GM12892 (cell line): ENCODE data around the gene EPN1.
A peak's percentile ranks its signal among the peaks of the same experiment; 100 is the strongest.

ENCODE experiments used
- DNase-seq: peaks from one replicate; pipeline ENCODE4 v3.0.0; 2011; ENCODE audit not compliant: insufficient read length
- FAIRE-seq: peaks from 2 replicates; lab custom pipeline; 2011; peaks lifted over from hg19 to GRCh38; lab: Jason Lieb, UNC
- POLR2A ChIP-seq: IDR thresholded peaks from 2 replicates; pipeline ENCODE4 v1.6.1; 2011; ENCODE audit warnings: low read depth, low read length, control low read depth
- POLR2AphosphoS5 ChIP-seq: IDR thresholded peaks from 2 replicates; pipeline ENCODE4 v1.6.1; 2011; ENCODE audit warnings: low read depth, low read length, control low read depth
- TAF1 ChIP-seq: IDR thresholded peaks from 2 replicates; pipeline ENCODE4 v1.6.1; 2011; ENCODE audit warnings: low read depth, mild to moderate bottlenecking, control low read depth, low read length, borderline replicate concordance

The EPN1 gene

DNA sequence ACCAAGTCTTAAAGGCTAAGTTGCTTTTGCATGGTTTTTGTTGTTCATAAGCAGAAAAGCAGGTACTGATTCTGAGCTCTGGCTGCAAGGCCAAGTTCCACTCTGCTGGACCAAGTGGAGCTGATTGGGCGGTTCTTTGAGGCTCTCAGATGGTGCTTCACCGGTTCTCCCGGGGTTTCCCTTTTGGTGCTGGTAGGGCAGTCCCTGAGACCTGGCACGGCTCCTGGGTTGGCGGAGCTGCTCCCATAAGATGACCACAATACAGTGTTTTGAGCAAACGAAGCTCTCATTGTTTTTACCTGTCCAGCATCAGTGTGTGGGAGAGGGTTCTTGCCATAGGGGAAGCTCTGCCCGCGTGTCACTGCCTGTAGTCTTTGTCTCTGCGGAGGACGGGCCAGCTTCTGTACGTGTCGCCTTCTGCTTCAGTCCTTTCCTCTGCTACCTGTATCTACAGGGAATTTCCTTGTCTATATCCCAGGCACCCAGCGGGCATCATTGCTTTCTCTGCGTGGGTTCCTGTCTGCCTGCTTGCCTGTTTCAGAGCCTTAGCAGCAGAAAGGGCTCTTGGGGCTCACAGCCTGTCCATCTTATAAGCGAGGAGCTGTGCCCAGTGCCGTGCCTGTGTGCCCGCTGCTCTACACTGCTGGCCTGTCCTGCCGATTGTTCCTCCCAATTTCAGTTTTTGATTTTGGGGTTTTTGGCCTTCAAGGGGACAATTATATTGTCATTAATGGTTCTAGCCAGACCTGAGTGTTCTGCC lies 17.9 kb upstream of the EPN1 start:
- DNase-seq (no peak), FAIRE-seq (peak; percentile 79)
- TF ChIP-seq TAF1: no peak
- no peak for TF ChIP-seq POLR2AphosphoS5
- no peak; the same call in 1 of the 2 replicates for TF ChIP-seq POLR2A

DNA sequence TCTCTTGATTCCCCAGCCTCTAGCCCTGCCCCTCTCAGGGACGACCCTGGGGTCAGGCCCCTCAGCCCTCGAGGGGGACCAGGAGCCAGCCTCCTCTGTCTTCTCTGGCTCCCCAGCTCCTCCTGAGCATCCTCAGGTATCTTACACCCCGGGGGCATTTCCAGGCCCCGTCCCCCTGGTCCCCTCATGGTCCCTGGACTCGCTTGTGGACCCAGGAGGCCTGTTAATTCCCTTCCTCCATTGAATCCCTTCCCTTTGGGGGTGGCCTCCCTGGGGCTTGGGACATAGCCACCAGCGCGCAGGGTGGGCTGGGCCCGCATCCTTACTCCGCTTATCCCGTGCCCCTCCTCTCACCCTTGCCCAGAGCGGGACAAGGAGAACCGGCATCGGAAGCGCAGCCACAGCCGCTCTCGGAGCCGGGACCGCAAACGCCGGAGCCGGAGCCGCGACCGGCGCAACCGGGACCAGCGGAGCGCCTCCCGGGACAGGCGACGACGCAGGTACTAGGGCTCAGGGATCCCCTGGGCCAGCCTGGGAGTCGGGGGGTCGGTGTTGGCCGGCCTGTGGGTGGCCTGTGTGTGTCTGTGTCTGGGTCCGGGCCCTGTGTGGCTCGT lies 16.1 kb upstream of the EPN1 start:
- no peak for DNase-seq
- no peak for FAIRE-seq
- TF ChIP-seq TAF1 (no peak), POLR2A (no peak), POLR2AphosphoS5 (no peak)

DNA sequence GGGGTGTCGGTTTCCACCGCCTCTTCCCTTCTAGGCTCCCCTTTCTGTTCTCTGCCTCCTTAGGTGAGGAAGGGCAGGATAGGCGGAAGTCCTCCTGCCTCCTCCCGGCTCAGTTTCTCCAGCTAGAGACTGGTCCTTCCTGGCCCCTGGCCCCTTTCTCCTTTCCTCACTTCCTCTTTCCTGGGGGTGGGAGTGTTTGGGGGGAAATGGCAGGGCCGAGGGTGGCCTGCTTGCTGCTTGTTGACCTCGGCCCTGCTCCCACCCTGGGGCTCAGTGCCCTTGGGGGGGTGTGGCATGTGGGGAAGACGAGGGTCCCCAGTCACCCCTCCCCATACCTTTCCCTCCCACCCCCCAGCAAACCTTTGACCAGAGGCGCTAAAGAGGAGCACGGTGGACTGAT lies 15.2 kb upstream of the EPN1 start:
- no peak for DNase-seq
- FAIRE-seq: no peak
- no peak for TF ChIP-seq POLR2A
- TF ChIP-seq TAF1: no peak
- TF ChIP-seq POLR2AphosphoS5: no peak

DNA sequence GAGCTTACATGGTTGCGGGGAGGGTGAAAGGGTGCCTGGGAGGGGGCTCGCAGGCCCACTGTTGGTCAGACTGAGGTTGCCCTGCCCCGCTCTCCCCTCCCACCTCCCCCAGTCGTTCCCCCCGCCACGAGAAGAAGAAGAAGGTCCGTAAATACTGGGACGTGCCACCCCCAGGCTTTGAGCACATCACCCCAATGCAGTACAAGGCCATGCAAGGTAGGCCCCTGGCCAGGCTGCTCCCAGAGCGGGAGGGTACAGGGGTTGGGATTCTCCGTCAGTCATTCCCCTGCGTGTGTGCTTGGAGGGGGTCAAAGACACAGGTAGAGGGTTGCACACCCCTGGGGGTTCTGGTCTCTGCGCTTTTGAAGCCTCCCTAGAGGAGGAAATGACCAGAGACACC lies 14.6 kb upstream of the EPN1 start:
- DNase-seq: no peak
- no peak for FAIRE-seq
- TF ChIP-seq POLR2A: no peak
- no peak for TF ChIP-seq POLR2AphosphoS5
- TF ChIP-seq TAF1: no peak

DNA sequence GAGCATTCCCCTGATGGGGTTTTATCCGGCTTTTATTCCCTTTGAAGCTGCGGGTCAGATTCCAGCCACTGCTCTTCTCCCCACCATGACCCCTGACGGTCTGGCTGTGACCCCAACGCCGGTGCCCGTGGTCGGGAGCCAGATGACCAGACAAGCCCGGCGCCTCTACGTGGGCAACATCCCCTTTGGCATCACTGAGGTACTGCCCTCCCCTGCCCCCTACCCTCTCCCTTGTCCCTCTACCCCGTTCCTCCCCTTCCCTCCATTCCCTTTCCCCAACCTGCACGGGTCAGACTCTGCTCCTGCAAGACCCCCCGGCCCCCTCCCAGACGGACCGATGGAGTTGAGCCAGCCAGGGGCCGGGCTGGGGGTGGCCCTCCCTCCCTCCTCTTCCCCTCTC lies 14.0 kb upstream of the EPN1 start:
- DNase-seq: no peak
- TF ChIP-seq POLR2A (no peak), POLR2AphosphoS5 (no peak), TAF1 (no peak)
- FAIRE-seq: no peak

DNA sequence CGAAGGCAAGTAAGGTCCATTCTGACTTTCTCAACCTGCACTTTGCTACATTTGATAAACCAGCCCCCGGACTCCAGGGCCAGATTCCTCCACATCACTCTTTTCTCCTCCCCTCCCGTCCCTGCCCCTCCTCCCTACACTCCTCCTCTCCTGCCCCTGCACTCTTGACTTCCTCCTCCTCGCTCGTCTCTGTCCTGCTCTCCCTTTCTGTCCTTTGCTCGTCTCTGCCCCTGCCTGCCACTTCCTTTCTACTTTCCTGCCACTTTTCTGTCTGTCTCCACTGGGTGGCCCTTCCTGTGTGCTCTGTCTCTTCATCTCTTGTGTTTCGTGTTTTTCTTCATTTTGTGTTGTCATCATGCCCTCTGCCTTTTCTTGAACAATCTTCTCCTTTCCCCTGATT lies 13.2 kb upstream of the EPN1 start:
- no peak for FAIRE-seq
- no peak for DNase-seq

DNA sequence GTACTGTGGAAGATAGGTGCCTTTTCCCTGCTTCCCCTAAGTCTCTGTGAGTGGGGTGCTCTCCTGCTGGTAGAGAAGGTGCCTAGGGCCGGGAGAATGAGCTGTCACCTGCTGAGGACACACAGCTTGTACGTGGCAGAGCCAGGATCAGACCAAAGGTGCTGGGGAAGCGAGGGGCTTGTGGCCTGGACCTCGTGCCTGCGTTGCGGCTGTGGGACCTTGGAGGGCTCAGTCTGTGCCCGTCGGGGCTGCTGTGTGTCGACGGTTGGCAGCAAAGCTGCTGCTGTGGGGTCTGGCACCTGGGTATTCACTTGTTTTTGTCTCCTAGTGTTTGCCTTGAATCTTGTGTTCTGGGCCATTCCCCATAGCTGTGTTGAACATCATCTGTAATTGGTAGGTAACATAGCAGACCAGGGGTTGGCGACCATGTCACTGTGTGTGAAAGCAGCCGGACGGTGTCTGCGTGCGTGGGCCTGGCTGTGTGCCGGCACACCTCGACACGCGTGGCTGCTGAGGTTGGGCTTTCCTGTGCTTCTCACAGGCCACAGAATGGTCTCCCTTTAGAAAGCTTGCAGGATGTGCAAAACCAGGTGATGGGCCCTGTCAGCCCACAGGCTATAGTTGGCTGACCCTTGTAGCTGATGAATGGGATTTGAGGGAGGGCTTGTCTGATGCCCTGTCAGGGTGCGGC lies 11.0 kb upstream of the EPN1 start:
- DNase-seq (no peak), FAIRE-seq (no peak)
- TF ChIP-seq POLR2AphosphoS5 (no peak; the same call in 1 of the 2 replicates), TAF1 (no peak), POLR2A (no peak; the same call in 1 of the 2 replicates)

More for the DNA sequence above, 13.2 kb upstream of the EPN1 start:
- no peak for TF ChIP-seq POLR2A
- TF ChIP-seq POLR2AphosphoS5: no peak

DNA sequence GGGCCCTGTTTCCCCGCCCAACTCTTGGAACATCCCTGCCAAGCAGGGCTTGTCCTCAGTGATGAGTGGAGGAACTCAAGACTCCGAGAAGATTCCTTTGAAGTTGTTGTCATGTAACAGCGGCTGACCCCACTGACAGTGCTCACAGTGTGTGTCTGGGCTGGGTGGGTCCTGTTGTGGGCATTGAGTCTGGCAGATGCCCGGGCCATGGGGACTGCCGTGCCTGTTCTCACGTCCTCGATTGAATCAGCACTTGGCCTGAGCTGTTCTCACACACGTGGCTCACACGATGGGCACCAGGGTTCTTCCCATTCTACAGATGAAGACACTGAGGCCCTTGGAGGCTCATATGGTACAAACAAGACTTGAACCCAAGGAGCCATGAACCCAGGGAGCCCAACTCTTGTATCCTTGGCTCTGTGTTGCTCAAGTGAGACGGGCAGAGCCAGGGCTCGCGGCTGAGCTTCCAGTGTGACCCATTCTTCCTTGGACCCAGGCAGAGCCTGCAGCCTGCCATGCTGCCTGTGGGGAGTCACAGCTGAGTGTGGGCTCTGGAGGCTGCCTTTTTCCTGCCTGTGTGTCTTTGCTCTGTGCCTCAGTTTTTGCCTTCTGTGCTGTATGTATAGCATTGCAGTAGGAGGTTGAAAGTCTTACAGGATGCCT lies 8.6 kb upstream of the EPN1 start:
- TF ChIP-seq POLR2A: peak; percentile 44; the same call in 1 of the 2 replicates
- TF ChIP-seq POLR2AphosphoS5: peak; percentile 12; the same call in 1 of the 2 replicates
- TF ChIP-seq TAF1: no peak
- FAIRE-seq: no peak

DNA sequence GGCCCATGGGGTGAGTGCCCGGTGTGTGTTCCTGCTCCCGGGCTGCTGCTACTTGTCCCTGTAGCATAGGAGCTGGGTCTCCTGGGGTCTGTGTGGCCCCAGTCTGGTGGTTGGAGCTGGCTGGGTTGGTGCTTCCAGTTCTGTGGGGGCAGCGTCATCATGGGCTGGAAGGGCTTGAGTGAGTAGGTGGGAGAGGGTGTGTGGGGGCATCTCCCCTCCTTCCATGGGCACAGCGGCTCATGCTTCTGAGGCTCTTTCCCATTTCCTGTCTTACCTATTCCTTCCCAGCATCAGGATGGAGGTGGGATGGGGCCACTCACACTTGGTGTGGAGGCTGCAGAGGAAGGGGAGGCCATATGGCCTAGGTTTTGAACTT lies 8.0 kb upstream of the EPN1 start:
- DNase-seq (no peak), FAIRE-seq (no peak)
- no peak; the same call in 1 of the 2 replicates for TF ChIP-seq POLR2A
- TF ChIP-seq POLR2AphosphoS5: no peak
- no peak for TF ChIP-seq TAF1

More for the DNA sequence above, 8.6 kb upstream of the EPN1 start:
- no peak for DNase-seq

DNA sequence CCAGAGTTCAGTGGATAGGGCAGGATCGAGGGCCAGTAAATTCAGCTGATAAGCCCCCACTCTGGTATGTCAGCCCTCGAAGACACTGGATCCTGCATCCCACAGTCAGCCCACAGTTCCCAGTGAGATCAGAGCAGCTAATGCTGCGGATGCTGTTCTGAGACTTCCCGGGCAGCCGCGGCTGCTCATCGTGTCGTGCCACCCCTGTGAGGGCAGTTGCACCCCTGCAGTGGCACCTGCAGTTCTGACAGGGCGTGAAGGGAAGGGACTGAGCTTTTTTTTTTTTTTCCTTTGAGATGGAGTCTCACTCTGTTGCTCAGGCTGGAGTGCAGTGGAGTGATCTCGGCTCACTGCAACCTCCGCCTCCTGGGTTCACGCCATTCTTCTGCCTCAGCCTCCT lies 7.5 kb upstream of the EPN1 start:
- TF ChIP-seq POLR2AphosphoS5: no peak
- TF ChIP-seq TAF1: no peak
- no peak for TF ChIP-seq POLR2A
- DNase-seq (no peak), FAIRE-seq (no peak)

DNA sequence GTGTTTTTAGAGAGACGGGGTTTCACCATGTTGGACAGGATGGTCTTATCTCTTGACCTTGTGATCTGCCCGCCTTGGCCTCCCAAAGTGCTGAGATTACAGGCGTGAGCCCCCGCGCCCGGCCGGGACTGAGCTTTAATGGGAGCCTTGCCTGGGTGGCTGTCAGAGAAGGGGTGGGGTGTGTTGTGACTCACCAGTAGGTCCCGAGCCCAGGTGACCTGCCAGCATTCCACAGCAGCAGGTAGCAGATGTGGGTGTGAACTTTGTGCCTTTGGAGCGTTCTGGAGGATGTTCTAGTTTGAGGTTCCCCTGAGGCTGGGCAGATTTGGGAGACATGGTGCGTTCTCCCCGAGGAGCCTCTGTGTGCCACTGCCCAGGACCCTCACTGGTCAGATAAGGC lies 7.1 kb upstream of the EPN1 start:
- TF ChIP-seq POLR2A (no peak), TAF1 (no peak), POLR2AphosphoS5 (no peak)
- no peak for FAIRE-seq
- DNase-seq: no peak
